BLaER1 (cell line): ENCODE data around the gene MRPS14.

Experiments
- H3K27ac ChIP-seq: shearing (Covaris generic); formaldehyde crosslinking; 2 replicates; pipeline ENCODE4 v1.8.1; 2022
- H3K27me3 ChIP-seq: shearing (Covaris generic); formaldehyde crosslinking; 2 replicates; pipeline ENCODE4 v1.8.1; 2022
- H3K36me3 ChIP-seq: shearing (Covaris generic); formaldehyde crosslinking; 2 replicates; pipeline ENCODE4 v1.8.1; 2022
- H3K4me1 ChIP-seq: shearing (Covaris generic); formaldehyde crosslinking; 2 replicates; pipeline ENCODE4 v1.8.1; 2022
- H3K4me2 ChIP-seq: shearing (Covaris generic); formaldehyde crosslinking; 2 replicates; pipeline ENCODE4 v1.8.1; 2022
- H3K4me3 ChIP-seq: shearing (Covaris generic); formaldehyde crosslinking; 2 replicates; pipeline ENCODE4 v1.8.1; 2022
- H3K9ac ChIP-seq: shearing (Covaris generic); formaldehyde crosslinking; 2 replicates; pipeline ENCODE4 v1.8.1; 2022
- H3K9me3 ChIP-seq: shearing (Covaris generic); formaldehyde crosslinking; 2 replicates; pipeline ENCODE4 v1.8.1; 2022
- H4K20me1 ChIP-seq: shearing (Covaris generic); formaldehyde crosslinking; 2 replicates; pipeline ENCODE4 v1.8.1; 2022
- Cebpa-rat ChIP-seq: shearing (Covaris generic); IDR thresholded peaks from 2 replicates; pipeline ENCODE4 v1.8.1; 2022

MRPS14 gene

DNA sequence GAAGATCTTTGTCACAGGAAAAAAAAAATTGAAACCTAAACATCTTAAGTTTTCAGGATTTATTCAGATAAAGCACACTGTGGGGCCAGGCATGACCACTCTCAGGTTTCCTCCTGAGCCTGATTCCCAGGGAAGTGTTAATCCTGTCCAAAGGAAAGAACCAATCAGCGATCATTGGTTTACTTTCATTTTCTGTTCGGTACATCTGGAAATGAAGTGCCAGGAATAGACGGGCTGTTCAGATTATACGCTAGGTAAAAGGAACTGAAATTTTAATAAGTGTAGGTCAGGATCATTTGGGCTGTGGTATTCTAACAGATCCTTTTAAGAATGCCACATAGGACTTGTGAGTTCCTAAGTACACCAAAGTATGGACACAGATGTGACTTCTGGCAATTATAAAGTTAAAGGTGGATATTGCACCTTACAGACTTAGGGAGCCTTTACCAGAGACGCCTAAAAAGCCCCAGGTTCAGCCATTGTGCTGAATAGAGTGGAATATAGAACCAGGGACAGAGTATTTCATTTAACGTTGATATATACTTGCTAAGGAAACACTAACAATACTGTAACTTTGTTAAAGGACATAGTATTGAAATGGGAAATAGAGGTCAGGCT lies 32.7 kb downstream of the MRPS14 start:
- Histone ChIP-seq H3K36me3 (peaks cover 12% of the 10 kb centered on the region; the same call in 1 of the 2 replicates), H4K20me1 (no peaks in the 10 kb centered on the region), H3K4me3 (peak overlapping the region; percentile 63), H3K27ac (peak overlapping the region; percentile 73), H3K4me1 (peaks cover 15% of the 10 kb centered on the region), H3K9me3 (no peaks in the 10 kb centered on the region), H3K9ac (peak overlapping the region; percentile 68), H3K27me3 (no peaks in the 10 kb centered on the region), H3K4me2 (peak overlapping the region; percentile 88)
- TF ChIP-seq Cebpa-rat = no peak

DNA sequence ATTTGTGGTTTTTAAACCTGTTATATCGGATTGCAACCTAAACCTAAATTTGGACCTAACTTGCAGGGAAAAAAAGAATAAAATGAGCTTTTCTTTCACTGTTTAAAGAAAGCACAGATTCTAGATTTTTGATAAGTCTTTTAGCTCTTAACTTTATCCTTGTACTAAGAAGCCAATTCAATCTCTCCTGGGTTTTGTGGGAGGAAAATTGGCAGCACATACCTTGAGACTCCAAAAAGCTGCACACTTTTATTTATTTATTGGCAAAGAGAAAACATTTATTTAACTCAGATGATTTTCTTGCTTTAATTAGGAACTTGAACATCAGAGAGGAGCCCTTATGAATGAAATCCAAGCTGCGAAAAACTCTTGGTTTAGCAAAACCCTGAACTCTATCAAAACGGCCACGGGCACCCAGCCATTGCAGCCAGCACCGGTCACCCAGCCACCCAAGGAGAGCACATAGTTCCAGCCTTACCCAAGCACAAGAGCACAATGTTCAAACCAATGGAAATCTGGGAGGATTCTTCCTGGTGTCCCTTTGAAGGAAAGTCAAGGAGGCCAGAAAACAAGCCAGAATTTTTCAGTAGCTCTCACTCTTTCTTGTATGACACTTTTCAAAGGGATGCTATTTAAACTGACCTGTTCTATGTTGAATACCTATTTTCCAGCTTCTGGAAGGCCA lies 33.5 kb downstream of the MRPS14 start:
- Histone ChIP-seq H3K4me1 (peaks cover 15% of the 10 kb centered on the region), H3K27ac (peak overlapping the region; percentile 73), H3K9ac (peak overlapping the region; percentile 68; the same call in 1 of the 2 replicates)

DNA sequence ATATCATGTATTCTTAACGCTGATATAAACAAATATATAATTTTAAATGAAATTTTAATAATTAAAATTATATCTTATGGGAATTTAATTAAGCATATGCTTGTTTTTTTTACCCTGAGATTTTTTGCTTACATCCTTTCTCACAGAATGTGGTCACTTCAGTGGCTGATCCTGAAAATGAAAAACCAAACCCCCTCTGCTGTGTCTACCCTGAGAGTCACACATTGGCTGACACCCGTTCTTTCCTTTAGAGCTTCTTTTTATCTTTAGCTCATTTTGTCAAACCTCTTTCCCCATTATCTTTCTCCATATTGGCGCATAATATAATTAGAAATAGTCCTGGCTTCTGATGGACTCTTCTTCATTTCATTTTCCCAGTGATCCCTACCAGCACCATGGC lies 34.2 kb downstream of the MRPS14 start:
- 0 out of 2 replicates have a peak, but pooled peaks cover 9% of the 10 kb centered on the region for H3K36me3 ChIP-seq
- H3K27ac ChIP-seq = no peak overlapping the region

More for the DNA sequence above, 33.5 kb downstream of the MRPS14 start:
- Histone ChIP-seq H3K27me3 (no peaks in the 10 kb centered on the region), H4K20me1 (no peaks in the 10 kb centered on the region), H3K4me2 (peak overlapping the region; percentile 88), H3K4me3 (peak overlapping the region; percentile 63), H3K9me3 (no peaks in the 10 kb centered on the region), H3K36me3 (0 out of 2 replicates have a peak, but pooled peaks cover 11% of the 10 kb centered on the region)
- no peak for TF ChIP-seq Cebpa-rat

DNA sequence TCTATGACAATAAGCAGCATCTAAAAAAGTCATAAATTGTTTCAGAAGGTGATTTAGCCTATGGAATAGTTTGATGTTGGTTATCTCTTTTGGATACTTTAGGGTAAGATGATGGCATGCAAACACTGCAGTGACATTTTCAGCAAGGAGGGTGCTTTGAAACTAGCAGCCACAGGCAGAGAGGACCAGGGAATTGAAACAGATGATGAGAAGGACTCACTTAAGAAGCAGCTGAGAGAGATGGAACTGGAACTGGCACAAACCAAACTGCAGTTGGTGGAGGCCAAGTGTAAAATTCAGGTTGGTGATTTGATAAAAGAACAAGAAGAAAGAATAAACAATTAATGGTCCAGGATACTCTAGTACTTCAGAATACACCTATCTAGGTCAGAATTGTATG lies 34.7 kb downstream of the MRPS14 start:
- no peak overlapping the region for H3K4me3 ChIP-seq
- 0 out of 2 replicates have a peak, but pooled peaks cover 7% of the 10 kb centered on the region for H3K36me3 ChIP-seq
- H3K27ac ChIP-seq = no peak overlapping the region
- peaks cover 15% of the 10 kb centered on the region for H3K4me1 ChIP-seq
- H3K9me3 ChIP-seq = no peaks in the 10 kb centered on the region
- TF ChIP-seq Cebpa-rat = no peak
- H3K27me3 ChIP-seq = no peaks in the 10 kb centered on the region
- no peaks in the 10 kb centered on the region for H4K20me1 ChIP-seq
- no peak overlapping the region for H3K4me2 ChIP-seq
- H3K9ac ChIP-seq = no peak overlapping the region

More for the DNA sequence above, 34.2 kb downstream of the MRPS14 start:
- H3K4me1 ChIP-seq = peaks cover 15% of the 10 kb centered on the region
- no peak overlapping the region for H3K4me3 ChIP-seq
- no peaks in the 10 kb centered on the region for H4K20me1 ChIP-seq
- peak overlapping the region; percentile 88; the same call in 1 of the 2 replicates for H3K4me2 ChIP-seq
- no peak overlapping the region for H3K9ac ChIP-seq
- no peaks in the 10 kb centered on the region for H3K27me3 ChIP-seq
- no peak for TF ChIP-seq Cebpa-rat
- no peaks in the 10 kb centered on the region for H3K9me3 ChIP-seq

DNA sequence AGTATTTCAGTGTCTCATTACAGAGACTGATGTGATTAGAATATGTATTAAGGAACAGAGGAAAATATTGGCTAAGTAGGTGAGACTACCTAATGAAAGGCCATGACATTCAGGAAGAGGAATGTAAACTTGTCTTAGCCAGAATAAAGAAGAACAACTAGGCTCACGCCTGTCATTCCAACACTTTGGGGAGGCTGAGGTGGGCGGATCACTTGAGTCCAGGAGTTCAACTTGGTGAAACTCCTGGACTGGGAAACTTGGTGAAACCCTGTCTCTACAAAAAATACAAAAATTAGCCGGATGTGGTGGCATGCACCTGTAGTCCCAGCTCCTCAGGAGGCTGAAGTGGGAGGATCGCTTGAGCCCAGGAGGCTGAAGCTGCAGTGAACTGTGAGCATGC lies 38.3 kb downstream of the MRPS14 start:
- Histone ChIP-seq H3K4me2 (no peak overlapping the region), H3K36me3 (peaks cover 26% of the 10 kb centered on the region; the same call in 1 of the 2 replicates), H3K4me1 (peaks cover 8% of the 10 kb centered on the region), H3K27me3 (no peaks in the 10 kb centered on the region), H4K20me1 (no peaks in the 10 kb centered on the region), H3K9me3 (no peaks in the 10 kb centered on the region; the same call in 1 of the 2 replicates), H3K9ac (no peak overlapping the region), H3K27ac (no peak overlapping the region), H3K4me3 (no peak overlapping the region)
- no peak for TF ChIP-seq Cebpa-rat

DNA sequence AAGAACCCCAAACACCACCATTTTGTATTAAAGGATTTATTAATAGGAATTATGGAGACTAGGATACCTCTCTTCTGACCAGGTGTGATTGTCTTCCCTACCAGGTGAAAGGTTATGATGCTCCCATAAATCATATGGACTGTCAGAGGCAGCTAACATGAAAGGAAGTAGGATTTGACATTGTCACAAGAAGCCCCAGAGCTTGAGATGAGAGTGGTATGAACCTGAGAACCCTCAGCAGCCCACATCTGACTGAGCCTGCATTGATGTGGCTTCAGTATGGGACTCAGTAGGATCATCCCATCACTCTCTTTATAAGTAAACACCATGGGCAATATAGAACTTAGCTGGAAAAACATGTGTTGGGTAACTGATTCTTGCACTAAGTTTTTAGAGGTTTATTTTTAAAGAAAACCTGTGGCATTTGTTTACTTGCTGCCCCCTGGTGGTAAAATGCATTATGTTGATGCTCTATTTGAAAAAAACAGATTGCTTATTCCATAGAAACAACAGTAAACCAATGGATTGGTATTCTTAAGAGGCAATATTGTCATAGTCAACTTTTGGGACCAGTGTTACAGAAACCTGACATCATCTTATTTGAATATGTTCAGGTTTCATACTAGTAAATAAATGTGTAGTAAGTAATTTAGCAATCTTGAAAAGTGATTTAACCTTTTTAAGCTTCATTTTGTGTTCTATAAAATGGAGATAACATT lies 40.1 kb downstream of the MRPS14 start:
- Histone ChIP-seq H3K36me3 (peaks cover 35% of the 10 kb centered on the region), H3K27me3 (no peaks in the 10 kb centered on the region), H3K9me3 (no peaks in the 10 kb centered on the region; the same call in 1 of the 2 replicates), H3K4me1 (no peaks in the 10 kb centered on the region), H3K4me3 (no peak overlapping the region), H3K27ac (no peak overlapping the region), H3K4me2 (no peak overlapping the region), H4K20me1 (no peaks in the 10 kb centered on the region), H3K9ac (no peak overlapping the region)
- no peak for TF ChIP-seq Cebpa-rat

DNA sequence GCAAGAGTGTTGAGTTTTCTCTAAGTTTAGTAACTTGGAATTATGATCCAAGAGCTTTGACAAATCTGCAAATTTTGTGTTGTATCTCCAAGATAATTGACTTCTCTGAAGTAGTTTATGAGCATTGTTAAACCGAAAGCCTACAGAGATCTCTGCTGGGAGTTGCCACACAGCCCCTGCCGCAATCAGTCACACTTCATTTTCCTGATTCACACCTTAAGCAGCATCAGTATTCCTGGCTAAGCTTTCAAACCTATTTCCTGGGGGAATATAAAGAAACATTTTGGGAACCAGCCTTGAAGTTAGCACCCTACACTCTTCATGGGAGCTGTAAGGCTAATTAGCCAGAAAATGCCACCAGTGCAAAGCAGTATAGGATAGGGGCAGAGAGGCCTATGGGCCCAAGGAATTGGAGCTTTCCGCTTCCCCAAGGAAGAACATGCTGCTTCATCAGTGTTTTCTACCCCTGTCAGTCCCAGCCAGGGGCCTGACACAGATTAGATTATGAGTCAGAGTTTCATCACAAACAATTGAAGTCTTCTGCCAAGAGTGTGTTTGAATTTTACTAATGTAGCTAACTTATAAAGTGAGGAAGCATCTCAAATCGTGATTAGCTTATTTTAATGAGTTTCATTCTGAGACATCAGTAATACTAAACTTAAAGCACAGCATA lies 46.7 kb downstream of the MRPS14 start:
- Histone ChIP-seq H3K4me2 (no peak overlapping the region), H3K36me3 (peaks cover 37% of the 10 kb centered on the region), H3K27ac (no peak overlapping the region), H3K9ac (no peak overlapping the region), H3K4me1 (0 out of 2 replicates have a peak, but pooled peaks cover under 1% of the 10 kb centered on the region), H3K27me3 (no peaks in the 10 kb centered on the region), H4K20me1 (no peaks in the 10 kb centered on the region), H3K9me3 (no peaks in the 10 kb centered on the region), H3K4me3 (no peak overlapping the region)
- TF ChIP-seq Cebpa-rat = no peak

DNA sequence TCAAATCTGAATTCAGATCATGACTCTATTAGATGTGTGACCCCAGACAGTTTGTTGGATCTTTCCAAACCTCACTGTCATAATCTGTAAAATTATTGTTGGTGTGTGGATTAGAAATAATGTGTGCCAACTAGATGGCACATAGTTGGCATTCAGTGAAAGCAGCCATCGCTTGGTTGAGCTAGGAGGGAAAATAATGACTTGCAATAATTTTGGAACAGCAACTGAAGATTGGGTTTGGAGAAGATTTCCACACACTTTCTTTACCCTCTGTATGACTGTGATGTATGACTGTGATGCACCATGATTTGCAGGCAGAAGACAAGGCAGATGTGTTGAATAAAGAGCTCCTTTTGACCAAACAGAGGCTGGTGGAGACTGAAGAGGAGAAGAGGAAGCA lies 47.5 kb downstream of the MRPS14 start:
- Histone ChIP-seq H4K20me1 (no peaks in the 10 kb centered on the region), H3K9ac (no peak overlapping the region), H3K27ac (no peak overlapping the region), H3K9me3 (no peaks in the 10 kb centered on the region), H3K4me2 (no peak overlapping the region), H3K27me3 (no peaks in the 10 kb centered on the region), H3K4me1 (0 out of 2 replicates have a peak, but pooled peaks cover 5% of the 10 kb centered on the region), H3K4me3 (no peak overlapping the region), H3K36me3 (peaks cover 32% of the 10 kb centered on the region)
- TF ChIP-seq Cebpa-rat = no peak

DNA sequence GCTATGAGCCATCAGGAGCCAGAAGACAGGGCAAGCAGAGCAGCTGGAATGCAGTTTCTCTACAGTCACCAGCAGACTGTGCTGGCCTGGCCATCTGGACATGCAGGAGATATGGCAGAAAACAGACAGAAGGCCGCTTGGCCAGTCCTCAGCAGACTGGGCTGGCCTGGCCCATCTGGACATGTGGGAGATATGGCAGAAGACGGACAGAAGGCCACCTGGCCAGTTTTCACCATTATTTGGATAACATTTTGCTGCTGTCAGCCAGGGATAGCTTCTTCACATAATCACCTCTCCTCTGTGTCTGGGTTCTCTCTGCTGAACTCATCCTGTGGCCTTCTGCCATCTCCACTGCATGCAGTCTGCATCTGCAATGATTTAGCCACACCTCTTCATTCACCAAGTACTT lies 48.5 kb downstream of the MRPS14 start:
- H3K4me1 ChIP-seq = peaks cover 10% of the 10 kb centered on the region
- no peak for TF ChIP-seq Cebpa-rat
- peaks cover 27% of the 10 kb centered on the region for H3K36me3 ChIP-seq
- H3K4me3 ChIP-seq = no peak overlapping the region
- H3K9me3 ChIP-seq = no peaks in the 10 kb centered on the region
- H3K9ac ChIP-seq = no peak overlapping the region
- H4K20me1 ChIP-seq = no peaks in the 10 kb centered on the region
- no peak overlapping the region for H3K27ac ChIP-seq
- H3K4me2 ChIP-seq = no peak overlapping the region
- H3K27me3 ChIP-seq = no peaks in the 10 kb centered on the region
